RPMI8226 (cell line): Measurements from ENCODE around the gene GNAT3.

Source experiments
- DNase-seq: peaks from one replicate; pipeline ENCODE4 v3.0.0-alpha.2; 2015

Gene GNAT3

GRCh38 chr7:80499350-80499953 lies 12.4 kb downstream of the GNAT3 start:
- no peak for DNase-seq

GRCh38 chr7:80498481-80499349 lies 13.1 kb downstream of the GNAT3 start:
- no peak for DNase-seq

- no peak for DNase-seq
Observed at GRCh38 chr7:80496586-80496985, 15.3 kb downstream of the GNAT3 start.

GRCh38 chr7:80493121-80493849 lies 18.6 kb downstream of the GNAT3 start:
- no peak for DNase-seq

GRCh38 chr7:80491462-80491861 lies 20.4 kb downstream of the GNAT3 start:
- no peak for DNase-seq

- DNase-seq: no peak
Observed at GRCh38 chr7:80488851-80489370, 23.0 kb downstream of the GNAT3 start.

GRCh38 chr7:80488406-80488805 lies 23.5 kb downstream of the GNAT3 start:
- DNase-seq: no peak

- no peak for DNase-seq
Observed at GRCh38 chr7:80485721-80486120, 26.1 kb downstream of the GNAT3 start.

- no peak for DNase-seq
Observed at GRCh38 chr7:80482950-80483349, 28.9 kb downstream of the GNAT3 start.

- DNase-seq: no peak
Observed at GRCh38 chr7:80481196-80481884, 30.5 kb downstream of the GNAT3 start.

- no peak for DNase-seq
Observed at GRCh38 chr7:80480566-80480965, 31.3 kb downstream of the GNAT3 start.

- DNase-seq: no peak
Observed at GRCh38 chr7:80478683-80479082, 33.2 kb downstream of the GNAT3 start.

- no peak for DNase-seq
Observed at GRCh38 chr7:80476035-80476434, 35.8 kb downstream of the GNAT3 start.

GRCh38 chr7:80475383-80475782 lies 36.5 kb downstream of the GNAT3 start:
- DNase-seq: no peak

GRCh38 chr7:80473751-80474150 lies 38.1 kb downstream of the GNAT3 start:
- no peak for DNase-seq

GRCh38 chr7:80472491-80473200 lies 39.2 kb downstream of the GNAT3 start:
- no peak for DNase-seq

GRCh38 chr7:80468931-80469714 lies 42.7 kb downstream of the GNAT3 start:
- no peak for DNase-seq

- DNase-seq: peak; percentile 16
Observed at GRCh38 chr7:80467069-80467468, 44.8 kb downstream of the GNAT3 start.

GRCh38 chr7:80466636-80467035 lies 45.2 kb downstream of the GNAT3 start:
- DNase-seq: no peak

- no peak for DNase-seq
Observed at GRCh38 chr7:80464211-80464610, 47.7 kb downstream of the GNAT3 start.

GRCh38 chr7:80463272-80463920 lies 48.5 kb downstream of the GNAT3 start:
- no peak for DNase-seq
